ENCODE results near the gene SNX11.
A peak's percentile ranks its signal among the peaks of the same experiment; 100 is the strongest.

The SNX11 gene

DNA sequence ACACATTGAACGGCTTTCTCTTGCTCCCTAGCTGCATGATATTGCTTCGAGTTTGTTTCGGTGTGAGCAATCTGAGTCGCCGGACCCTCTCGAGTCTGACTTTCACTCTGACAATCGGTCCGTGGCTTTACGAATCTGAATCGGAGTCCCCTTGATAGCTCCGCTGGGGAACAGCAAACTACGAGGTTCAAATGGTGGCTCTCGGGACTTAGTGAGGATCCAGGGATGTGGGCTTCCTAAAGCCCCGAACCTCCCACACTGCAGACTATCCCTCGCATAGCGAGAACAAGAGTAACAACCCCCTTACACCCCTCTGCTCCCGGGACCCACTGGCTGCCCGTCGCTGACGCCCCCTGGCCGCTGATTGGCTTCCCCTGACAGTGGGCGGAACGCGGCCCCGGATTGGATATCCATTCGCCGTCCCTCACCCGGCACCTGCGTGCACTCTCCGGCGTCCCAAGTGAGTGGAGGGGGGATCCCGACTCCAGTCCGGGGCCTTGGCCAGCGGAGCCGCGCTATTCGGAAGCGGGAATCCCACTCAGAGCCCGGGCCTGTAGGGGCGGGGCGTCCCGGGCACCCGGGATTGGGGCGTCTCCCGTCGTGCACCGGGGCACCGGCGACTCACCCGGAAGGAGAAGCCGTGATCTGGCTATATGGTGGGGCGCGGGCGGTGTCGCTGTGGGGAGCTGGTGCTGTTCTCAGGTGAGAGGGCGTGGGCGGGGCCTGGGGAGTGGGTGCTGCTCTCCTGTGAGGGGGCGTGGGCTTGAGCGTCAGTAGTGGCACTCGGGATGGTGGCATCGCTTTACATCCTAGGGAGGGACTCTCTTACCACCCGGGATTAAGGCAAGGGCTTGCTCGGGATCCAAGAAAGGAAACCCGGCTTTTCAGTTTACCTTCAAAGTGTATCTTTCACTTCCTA is at the start of gene SNX11:
SNX11 (plus strand) TSS at position 630 of the 919 bp plus-strand sequence. CDS start 4,278 bp downstream, outside the sequence.
- Histone ChIP-seq H3K79me2 (ENCODE audit: insufficient read depth, low read length) (peaks cover 40% of the 10 kb centered on the region), H3K27ac (ENCODE audit: low read length) (peak within 1 kb of the TSS; percentile 63), H3K27me3 (ENCODE audit: insufficient read depth, low read length, poor library complexity) (no peaks in the 10 kb centered on the region), H3K4me1 (ENCODE audit: insufficient read depth, low read length) (peaks cover 27% of the 10 kb centered on the region), H3K9ac (ENCODE audit: low read depth, low read length) (peak within 1 kb of the TSS; percentile 65), H3K4me2 (ENCODE audit: insufficient read depth, low read length) (peak within 1 kb of the TSS; percentile 62), H4K20me1 (ENCODE audit: insufficient read depth, low read length) (no peaks in the 10 kb centered on the region; the same call in 1 of the 2 replicates), H2AFZ (ENCODE audit: low read depth, low read length) (peak within 1 kb of the TSS; percentile 77), H3K36me3 (ENCODE audit: insufficient read depth, low read length) (no peaks in the 10 kb centered on the region), H3K4me3 (ENCODE audit: low read depth in 1 of 2, low read length in 2 of 2) (peak within 1 kb of the TSS; percentile 73 to 91), H3K9me3 (ENCODE audit: insufficient read depth, low read length, severe bottlenecking) (no peaks in the 10 kb centered on the region)
- DNase-seq, result peak; percentile 93
- TF ChIP-seq CTCF (IDR thresholded peaks at IDR 0.05; ENCODE audit: borderline replicate concordance, extremely low read depth, low read length, poor library complexity, severe bottlenecking) (peak; percentile 27), EZH2 (IDR thresholded peaks at IDR 0.05; ENCODE audit: borderline replicate concordance, low read depth, low read length, severe bottlenecking) (no peak)
- peak; percentile 99 for ATAC-seq (ENCODE audit: insufficient read depth, low read depth)

DNA sequence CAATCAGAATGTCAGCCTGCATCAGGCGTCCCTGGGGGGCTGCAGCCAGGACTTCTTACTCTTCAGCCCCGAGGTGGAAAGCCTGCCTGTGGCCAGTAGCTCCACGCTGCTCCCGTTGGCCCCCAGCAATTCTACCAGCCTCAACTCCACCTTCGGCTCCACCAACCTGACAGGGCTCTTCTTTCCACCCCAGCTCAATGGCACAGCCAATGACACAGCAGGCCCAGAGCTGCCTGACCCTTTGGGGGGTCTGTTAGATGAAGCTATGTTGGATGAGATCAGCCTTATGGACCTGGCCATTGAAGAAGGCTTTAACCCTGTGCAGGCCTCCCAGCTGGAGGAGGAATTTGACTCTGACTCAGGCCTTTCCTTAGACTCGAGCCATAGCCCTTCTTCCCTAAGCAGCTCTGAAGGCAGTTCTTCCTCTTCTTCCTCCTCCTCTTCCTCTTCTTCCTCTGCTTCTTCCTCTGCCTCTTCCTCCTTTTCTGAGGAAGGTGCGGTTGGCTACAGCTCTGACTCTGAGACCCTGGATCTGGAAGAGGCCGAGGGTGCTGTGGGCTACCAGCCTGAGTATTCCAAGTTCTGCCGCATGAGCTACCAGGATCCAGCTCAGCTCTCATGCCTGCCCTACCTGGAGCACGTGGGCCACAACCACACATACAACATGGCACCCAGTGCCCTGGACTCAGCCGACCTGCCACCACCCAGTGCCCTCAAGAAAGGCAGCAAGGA is 49.0 kb upstream of the SNX11 start:
- Histone ChIP-seq H3K4me2 (ENCODE audit: insufficient read depth, low read length) (no peak overlapping the region), H3K36me3 (ENCODE audit: insufficient read depth, low read length) (peaks cover 96% of the 10 kb centered on the region)

DNA sequence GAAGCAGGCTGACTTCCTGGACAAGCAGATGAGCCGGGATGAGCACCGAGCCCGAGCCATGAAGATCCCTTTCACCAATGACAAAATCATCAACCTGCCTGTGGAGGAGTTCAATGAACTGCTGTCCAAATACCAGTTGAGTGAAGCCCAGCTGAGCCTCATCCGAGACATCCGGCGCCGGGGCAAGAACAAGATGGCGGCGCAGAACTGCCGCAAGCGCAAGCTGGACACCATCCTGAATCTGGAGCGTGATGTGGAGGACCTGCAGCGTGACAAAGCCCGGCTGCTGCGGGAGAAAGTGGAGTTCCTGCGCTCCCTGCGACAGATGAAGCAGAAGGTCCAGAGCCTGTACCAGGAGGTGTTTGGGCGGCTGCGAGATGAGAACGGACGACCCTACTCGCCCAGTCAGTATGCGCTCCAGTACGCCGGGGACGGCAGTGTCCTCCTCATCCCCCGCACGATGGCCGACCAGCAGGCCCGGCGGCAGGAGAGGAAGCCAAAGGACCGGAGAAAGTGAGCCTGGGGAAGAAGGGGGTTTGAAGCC is 48.4 kb upstream of the SNX11 start:
- H4K20me1 ChIP-seq (ENCODE audit: insufficient read depth, low read length), result peaks cover 81% of the 10 kb centered on the region
- peaks cover 51% of the 10 kb centered on the region for H3K79me2 ChIP-seq (ENCODE audit: insufficient read depth, low read length)

More for the DNA sequence above, 49.0 kb upstream of the SNX11 start:
- DNase-seq (no peak), ATAC-seq (ENCODE audit: insufficient read depth, low read depth) (no peak)
- TF ChIP-seq CTCF (IDR thresholded peaks at IDR 0.05; ENCODE audit: borderline replicate concordance, extremely low read depth, low read length, poor library complexity, severe bottlenecking) (no peak), EZH2 (IDR thresholded peaks at IDR 0.05; ENCODE audit: borderline replicate concordance, low read depth, low read length, severe bottlenecking) (no peak)
- Histone ChIP-seq H4K20me1 (ENCODE audit: insufficient read depth, low read length) (peaks cover 84% of the 10 kb centered on the region), H3K9me3 (ENCODE audit: insufficient read depth, low read length, severe bottlenecking) (no peaks in the 10 kb centered on the region), H2AFZ (ENCODE audit: low read depth, low read length) (no peak overlapping the region), H3K79me2 (ENCODE audit: insufficient read depth, low read length) (peaks cover 58% of the 10 kb centered on the region), H3K27ac (ENCODE audit: low read length) (no peak overlapping the region), H3K9ac (ENCODE audit: low read depth, low read length) (no peak overlapping the region), H3K27me3 (ENCODE audit: insufficient read depth, low read length, poor library complexity) (no peaks in the 10 kb centered on the region), H3K4me1 (ENCODE audit: insufficient read depth, low read length) (peaks cover 19% of the 10 kb centered on the region), H3K4me3 (ENCODE audit: low read depth in 1 of 2, low read length in 2 of 2) (no peak overlapping the region)

More for the DNA sequence above, 48.4 kb upstream of the SNX11 start:
- peaks cover 13% of the 10 kb centered on the region for H3K4me1 ChIP-seq (ENCODE audit: insufficient read depth, low read length)
- TF ChIP-seq CTCF (IDR thresholded peaks at IDR 0.05; ENCODE audit: borderline replicate concordance, extremely low read depth, low read length, poor library complexity, severe bottlenecking) (no peak), EZH2 (IDR thresholded peaks at IDR 0.05; ENCODE audit: borderline replicate concordance, low read depth, low read length, severe bottlenecking) (no peak)
- H3K27me3 ChIP-seq (ENCODE audit: insufficient read depth, low read length, poor library complexity), result no peaks in the 10 kb centered on the region
- ATAC-seq (ENCODE audit: insufficient read depth, low read depth) (no peak), DNase-seq (no peak)
- H3K9ac ChIP-seq (ENCODE audit: low read depth, low read length), result no peak overlapping the region
- H3K4me2 ChIP-seq (ENCODE audit: insufficient read depth, low read length), result no peak overlapping the region
- H3K36me3 ChIP-seq (ENCODE audit: insufficient read depth, low read length), result peaks cover 94% of the 10 kb centered on the region
- no peaks in the 10 kb centered on the region for H3K9me3 ChIP-seq (ENCODE audit: insufficient read depth, low read length, severe bottlenecking)
- no peak overlapping the region for H2AFZ ChIP-seq (ENCODE audit: low read depth, low read length)
- H3K4me3 ChIP-seq (ENCODE audit: low read depth in 1 of 2, low read length in 2 of 2), result no peak overlapping the region
- no peak overlapping the region for H3K27ac ChIP-seq (ENCODE audit: low read length)
